GM19324 (cell line): Measurements from ENCODE around the gene BCAS1.
"Not testable (repeated sequence)": the region's sequence is repeated elsewhere in the genome, so short reads cannot be mapped to it uniquely, and the experiment has no call there.

ENCODE experiments used
- ATAC-seq: cut with Tn5 transposase; IDR thresholded peaks from one replicate; pipeline ENCODE4 v1.9.1; 2021; ENCODE audit warnings: mild to moderate bottlenecking, moderate library complexity; ENCODE audit not compliant: unreplicated experiment, low FRiP score

BCAS1 gene

DNA sequence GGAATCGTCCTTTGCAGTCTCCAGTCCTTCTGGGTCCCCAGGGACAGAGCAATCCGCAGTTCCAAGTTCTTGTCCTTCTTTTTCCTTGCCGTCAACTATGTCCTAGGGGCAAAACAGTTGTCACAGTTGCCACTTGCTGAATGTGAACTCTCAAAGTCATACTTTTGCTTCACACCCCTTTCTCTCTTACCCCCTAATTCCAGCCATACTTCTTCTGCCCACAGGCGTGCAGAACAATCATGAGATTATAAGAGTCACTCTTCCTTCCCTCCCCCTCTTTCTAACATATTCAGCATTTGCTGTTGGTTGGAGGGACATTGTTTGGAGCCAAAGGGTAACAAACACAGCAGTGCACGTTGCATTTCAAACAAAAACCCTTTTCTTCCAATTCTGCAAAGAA is 74.4 kb downstream of the BCAS1 start:
- no peak for ATAC-seq

DNA sequence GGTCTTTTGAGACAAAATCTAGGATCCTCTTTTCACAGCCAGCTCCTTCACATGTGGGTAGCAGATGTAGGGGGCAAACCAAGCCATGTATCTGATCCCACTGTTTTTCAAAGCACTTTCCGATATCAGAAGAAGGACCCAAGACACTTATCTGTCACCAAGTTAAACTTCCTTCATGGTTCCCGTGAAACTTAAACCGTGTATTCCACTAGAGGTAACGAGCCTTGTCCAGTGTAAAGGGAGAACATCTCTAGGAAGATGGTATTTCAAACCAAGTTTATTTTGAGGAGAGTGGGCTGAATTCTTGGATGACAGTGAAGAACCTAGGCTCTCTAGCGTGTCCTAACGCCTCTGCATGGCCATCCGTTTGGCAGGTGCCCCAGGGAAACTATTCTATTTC is 76.3 kb downstream of the BCAS1 start:
- ATAC-seq: no peak

DNA sequence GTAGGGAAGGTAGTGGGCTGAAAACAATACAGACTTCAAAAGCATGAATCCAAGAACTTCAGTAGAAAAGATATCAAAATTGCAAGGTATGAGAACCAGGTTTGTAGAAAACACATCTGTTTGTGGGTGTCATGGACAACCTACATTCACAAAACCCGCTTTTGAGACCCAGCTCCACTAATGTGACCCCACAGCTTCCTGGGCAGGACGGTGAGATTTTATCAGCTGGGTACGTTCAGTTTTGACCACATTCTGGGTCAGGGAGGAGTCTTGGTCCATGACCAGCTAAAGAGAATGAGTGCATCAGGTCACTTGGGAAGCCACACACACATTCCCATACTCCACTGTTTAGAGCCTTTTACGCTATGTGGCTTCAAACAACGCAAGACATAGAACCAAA is 77.1 kb downstream of the BCAS1 start:
- ATAC-seq: no peak

DNA sequence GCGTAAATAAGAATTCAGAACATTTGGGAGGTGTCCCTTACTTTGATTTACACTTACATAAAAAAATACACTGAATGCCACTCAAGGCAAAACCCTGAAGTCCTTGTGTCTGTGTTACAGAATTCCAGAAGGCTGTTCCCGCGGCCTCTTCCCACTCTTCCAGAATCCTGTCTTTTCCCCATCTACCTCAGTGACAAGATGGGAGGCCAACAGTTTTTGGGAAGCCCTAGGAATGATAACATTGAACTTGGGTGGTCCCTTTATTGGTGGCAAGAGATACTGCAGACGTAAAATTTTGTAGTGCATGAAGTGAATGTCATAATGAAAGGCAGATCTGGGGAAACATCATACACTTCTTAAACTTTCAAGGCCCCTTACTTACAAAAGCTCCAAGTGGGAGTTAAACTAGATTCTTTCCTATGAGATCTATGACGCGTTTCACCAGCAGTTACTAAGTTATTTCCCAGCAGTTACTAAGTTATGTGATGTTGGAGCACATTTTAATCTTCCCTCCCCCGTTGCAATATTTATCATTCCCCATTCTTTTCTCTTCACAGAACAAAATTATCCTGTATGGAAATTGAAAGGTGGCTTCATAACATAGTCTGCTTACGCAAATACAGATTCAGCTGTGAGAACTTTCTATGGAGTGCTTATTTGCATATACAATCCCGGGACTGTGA is 79.5 kb downstream of the BCAS1 start:
- no peak for ATAC-seq

DNA sequence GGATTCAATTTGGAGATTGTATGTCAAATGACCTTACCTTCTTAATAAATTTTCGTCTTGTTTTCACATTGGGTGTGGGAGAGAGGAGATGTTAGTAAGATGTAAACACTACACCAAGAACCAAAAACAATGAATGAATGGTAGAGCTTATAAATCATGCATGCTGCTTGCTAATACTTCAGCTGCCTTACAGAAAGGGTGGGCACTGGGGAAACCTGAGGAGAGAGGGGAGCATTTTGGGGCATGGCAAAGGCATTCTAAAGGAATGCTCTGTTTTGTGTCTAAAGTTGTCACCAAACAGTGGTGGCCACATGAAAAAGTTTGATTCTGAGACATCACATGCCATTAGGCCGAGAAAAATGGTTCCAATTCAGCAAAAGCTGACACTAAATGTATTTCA is 80.4 kb downstream of the BCAS1 start:
- ATAC-seq: no peak

DNA sequence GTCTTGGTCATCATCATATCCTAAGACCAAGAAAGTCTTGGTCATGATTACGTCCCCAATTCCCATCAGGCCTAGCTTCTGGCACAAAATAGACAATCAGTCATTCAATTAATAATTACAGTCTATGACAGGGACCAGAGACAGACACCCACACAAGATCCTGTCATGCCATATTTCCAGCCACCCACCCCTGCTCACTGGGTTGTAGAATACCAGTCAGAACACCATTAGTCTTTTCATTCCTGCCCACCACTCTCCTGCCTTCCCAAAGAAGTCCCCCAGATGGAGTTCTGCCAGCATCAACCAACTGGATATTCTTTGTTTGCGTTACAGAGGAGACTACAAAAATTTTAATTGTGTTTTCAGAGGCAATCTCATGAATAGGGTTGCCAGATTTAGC is 81.0 kb downstream of the BCAS1 start:
- no peak for ATAC-seq

DNA sequence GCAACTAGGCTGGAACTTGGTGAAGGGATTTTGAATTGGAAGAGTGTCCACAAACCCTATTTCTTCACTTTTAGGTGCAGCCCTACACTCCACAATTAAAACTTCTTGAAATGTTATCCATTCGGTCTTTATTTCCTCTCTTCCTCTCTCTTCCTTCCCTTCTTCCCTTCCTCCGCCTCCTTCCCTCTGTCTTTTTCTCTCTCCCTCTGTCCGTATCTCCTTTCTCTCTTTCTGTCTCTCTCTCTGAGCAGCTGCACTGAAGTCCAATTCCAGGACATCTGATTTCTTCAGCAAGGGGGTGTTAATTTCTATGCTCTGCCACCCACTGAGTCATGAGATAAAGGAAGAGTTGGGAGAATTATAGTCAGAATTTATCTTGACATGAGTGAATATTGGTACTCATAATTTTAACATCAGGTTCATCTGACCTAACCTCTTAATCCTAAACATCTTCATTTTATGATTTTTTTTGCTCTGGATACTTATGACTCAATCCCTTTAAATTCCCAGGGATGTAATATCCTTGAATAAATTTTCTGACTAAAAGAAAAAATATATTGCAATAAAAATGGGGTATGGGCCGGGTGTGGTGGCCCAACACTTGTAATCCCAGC is 84.2 kb downstream of the BCAS1 start:
- ATAC-seq: no peak

DNA sequence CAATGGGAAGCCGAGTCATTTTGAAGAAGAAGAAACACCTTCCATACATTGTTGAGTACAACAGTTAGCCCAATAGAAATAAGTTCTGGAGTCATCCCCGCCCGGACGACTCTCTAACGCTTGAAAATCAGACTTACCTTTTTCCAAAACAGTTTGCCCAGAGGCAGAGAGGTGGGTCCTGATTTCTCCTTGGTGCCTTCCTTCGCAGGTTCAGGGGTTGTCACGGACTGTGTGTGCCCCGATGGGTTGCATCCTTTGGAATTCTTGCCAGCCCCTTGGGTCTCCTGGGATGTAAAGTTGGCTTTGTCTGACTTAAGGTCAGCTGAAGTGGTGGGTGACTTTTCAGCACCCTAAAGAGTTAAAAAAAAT is 85.3 kb downstream of the BCAS1 start:
- no peak for ATAC-seq

DNA sequence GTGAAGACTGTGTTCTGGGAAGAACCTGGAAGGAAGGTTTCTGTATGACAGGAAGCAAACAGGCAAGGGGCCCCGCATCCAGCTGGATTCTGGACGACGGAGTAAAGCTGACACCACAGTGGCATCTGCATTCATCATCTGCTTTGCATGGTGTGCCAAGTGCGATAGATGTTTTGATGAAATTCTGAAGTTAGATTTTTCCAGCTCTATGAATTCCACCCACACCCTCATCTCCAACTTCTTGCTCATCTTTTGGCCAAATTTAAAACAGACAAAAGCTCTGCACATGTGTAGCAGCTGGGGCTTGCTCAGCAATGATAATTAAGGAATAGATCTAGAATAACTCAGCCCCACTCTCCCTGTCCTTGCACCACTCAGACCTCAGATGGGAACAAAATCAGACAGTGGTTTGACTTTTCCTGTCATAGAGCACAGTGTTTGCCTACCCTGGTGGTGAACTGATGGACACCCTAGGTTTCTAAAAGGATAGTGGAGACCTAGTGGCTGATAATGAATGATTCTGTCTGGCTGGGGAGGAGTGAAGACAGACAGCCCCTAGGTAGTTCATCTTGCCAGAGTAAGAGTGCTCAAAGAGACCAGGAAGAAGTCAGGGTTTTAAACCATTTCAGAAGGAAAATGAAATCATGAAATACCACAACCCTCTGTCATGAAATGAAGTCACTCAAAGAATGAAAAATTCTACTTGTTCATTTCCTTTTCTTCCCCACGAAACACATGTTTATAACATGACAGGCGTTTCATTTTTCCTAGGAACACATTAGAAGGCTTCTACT is 85.8 kb downstream of the BCAS1 start:
- no peak for ATAC-seq

DNA sequence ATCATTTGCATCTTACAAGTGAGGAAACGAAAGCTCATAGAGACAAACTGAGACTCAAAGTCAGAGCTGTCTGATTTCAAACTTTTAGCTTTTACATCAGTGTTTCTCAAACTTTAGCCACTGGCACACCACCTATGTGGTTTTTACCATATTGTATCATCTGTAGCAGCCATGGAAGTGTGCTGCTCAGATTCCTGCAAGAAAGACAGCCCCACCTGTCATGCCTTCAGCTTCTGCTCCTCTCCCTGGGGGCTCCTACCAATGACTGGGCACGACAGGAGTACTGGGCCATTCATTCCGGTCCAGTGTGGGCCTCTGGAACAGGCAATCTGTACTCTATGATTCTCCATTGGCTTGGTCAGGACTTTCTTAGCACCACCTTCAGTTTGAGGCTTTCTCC is 87.0 kb downstream of the BCAS1 start:
- ATAC-seq: no peak

DNA sequence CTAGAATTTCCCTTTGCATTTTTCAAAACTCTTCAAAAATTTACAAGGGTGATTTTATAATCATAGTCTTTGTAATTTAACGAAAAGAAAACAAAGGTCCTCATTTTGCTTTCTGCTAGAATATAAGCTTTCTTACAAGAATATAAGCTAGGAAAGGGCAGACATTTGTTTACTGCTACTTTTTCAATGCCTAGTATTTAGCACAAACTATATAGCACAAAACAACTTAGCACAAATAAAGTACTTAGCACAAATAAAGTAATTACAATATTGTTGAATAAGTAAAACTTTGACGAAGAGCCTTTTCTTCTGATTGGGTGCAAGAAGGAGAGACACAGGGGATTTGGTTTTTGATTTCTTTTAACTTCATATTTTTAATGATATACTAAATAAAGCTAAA is 87.8 kb downstream of the BCAS1 start:
- no peak for ATAC-seq

DNA sequence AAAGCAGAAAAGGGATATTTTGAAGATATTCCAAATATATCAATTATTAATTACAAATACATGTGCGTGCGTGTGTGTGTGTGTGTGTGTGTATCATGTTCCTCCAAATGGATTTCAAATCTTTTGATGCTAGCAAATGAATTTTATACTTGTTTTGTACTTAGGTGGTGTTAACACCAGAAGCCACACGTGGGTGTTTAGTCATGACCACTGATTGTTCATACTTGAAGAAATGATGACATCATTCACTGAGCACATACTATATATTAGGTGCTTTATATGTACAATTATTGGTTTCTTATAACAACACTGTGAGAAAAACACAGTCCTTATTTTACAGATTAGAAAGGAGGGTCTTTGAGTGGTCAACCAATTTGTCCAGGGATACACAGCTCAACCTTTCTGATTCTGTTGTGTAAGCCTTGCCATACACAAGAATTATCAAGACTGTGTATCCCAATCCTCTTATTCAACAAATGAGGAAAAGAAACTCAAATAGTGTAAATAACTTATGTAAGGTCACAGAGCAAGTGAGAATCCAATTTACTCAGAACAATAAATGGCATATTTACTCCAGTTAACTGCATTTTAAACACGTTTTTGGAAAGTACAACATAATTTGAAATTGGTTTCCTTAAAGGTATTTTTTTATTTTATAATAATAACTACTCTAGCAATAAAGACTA is 88.5 kb downstream of the BCAS1 start:
- no peak for ATAC-seq

DNA sequence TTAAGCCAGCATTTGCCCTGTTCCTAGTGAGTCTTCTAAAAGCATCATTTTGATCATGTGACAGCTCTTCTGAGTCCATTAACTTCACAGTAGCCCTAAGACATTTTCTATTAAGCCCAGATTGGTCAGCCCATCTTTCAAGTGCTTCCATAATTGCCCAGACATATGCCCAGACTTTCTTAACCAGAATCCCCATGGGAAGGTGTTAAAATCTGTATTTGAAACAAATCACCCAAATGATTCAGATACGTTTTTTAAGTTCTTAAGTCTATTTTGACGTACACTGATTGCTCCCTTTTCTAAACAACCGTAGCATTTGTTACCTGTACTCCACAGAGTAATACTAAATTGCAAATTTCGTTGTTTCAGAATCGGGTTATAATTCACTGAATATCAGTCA is 89.3 kb downstream of the BCAS1 start:
- no peak for ATAC-seq

DNA sequence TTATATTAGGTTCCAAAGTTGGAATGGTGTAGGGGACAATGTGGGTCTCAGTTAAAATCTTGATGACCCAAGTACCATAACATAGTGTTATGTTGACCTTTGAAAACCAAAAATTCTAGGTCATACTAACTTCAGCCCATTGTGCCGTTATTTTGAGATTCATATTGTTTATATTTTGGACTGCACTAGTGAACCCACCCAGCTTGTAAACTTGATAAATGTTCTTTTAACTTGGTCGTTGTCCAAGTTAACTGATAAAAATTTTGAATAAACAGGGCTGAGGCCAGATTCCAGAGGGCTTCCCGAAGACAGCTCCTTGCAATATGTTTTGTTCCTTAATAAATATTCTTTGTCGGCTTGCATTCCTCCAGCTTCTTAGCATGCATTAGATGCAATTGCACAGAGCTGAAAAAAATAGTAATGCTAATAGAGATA is 90.3 kb downstream of the BCAS1 start:
- ATAC-seq: no peak

DNA sequence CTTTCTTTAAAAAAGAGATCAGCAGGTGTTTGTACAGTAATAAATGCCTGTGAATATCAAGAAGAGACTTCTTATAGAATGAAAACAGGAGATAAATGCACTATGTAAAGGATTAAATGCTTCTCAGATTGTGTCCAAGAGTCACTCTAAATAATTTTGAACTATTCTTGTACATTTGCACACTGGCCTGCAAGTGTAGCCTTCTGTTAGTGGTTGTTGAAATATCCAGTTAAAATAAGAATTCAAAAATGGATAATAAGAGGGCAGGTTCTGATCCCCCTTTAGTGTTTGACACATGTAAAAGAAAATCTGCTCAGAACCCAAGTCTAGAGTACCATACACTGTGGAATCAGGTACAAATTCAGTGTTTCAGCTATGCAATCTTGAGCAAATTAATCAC is 91.9 kb downstream of the BCAS1 start:
- no peak for ATAC-seq

DNA sequence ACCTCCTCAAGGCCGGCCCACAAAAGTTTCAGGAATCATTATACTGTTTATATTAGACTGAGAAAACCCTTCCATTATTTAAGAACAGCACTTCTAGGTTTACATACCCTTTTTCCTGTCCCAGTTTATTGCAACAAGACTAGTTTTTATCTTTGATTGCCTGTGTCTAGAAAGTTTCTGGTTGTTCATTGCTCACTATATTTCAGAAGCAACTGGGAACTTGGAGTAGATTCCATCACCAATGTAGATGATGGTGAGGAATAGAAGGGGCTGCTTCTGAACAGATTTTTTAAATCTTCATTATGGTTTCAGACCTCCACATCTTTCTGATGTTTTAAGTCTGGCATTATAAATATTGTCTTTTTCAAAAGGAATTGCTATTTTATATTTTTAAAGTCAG is 93.0 kb downstream of the BCAS1 start:
- no peak for ATAC-seq

DNA sequence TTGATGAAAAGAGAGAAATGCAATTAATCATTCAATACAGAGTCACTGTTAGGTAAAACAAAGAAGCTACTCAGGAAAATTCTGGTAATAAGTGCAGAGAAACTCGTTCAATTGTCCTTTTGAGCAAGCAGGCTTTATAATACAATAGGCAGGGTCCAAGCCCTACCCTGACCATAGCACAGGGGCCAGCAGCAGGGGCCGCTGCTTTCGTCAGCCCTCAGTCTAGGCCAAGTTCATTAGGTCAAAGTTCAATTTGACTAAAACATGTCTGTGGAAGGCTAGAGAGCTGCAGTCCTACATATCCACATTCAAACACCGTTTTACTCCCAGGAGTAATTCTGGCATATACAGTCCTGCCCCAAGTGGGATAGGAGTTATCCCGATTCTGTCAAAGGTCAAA is 94.6 kb downstream of the BCAS1 start:
- no peak for ATAC-seq

DNA sequence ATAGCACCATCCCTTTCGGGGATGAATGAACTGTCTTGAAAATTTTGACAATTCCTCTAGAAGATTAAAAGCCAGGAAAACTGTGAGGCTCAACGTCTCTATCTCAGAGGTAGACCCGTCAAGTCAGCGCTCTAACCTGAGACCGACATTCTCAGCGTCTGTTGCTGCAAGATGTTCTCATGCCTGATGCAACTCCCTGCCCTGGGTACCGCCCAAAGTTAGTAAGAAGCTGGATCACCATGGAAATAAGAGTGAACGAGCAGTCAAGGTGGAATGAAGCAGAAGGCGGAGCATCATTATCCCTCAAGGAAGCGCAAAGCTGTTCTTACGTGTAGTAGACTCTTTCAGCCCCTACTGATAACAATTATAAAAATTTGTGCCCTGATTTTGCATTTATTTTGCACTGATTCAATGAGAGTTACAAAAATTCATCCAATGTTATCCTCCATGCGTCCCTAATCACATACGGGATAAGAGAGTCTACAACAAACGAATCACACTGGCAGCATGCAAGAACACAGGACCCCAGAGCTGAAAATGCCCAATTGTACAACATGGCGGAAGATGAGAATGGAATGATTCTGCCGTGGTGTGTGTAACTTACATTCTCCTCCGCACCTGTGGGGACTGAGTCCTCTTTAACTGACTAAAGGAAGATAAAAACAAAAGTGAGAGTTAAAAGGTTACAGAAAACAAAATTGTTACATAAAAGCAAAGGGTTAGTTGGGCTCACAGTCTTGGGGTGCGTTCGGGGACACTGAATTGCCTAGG is 95.4 kb downstream of the BCAS1 start:
- no peak for ATAC-seq

DNA sequence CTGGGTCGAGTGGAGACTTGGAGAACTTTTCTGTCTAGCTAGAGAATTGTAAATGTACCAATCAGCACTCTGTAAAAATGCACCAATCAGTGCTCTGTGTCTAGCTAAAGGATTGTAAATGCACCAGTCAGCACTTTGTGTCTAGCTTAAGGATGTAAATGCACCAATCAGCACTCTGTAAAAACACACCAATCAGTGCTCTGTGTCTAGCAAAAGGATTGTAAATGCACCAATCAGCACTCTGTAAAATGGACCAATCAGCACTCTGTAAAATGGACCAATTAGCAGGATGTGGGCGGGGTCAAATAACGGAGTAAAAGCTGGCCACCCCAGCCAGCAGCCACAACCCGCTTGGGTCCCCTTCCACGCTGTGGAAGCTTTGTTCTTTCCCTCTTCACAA is 96.5 kb downstream of the BCAS1 start:
- not testable (repeated sequence) for ATAC-seq

DNA sequence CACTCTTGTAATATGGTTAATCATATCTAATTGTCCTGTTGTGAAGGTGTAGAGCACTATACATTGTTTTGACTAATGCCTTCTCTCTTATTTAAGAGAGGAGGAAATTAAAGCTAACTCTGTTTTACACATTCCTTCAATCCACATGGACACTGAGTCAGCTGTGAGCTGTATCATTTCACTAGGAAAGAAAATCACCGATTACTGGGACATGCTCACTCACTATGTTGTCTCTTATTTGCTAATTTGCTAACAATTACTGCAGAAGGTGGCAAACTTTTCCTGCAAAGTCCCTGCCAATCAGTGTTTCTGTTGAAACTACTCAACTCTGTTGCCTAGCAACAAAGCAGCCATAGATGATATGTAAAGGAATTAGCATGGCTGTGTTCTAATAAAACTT is 98.2 kb downstream of the BCAS1 start:
- no peak for ATAC-seq
